Fibroblast of lung (primary cell): ENCODE measurements around the gene FOXM1. TPM values are rescaled to one million over a fixed set of nuclear protein-coding genes. Genes with fewer than 3 reads are reported as not detected.
A peak's percentile ranks its signal among the peaks of the same experiment; 100 is the strongest.

Source experiments
- DNase-seq, 2 donors: peaks; one replicate each; pipeline versions ENCODE4 v3.0.0 to v3.0.0-alpha.2; 2010; ENCODE audit warnings: low read depth in 2 of 2
- H2AFZ ChIP-seq: 2 replicates; pipeline ENCODE4 v1.5.1; 2012; ENCODE audit warnings: low read length, control low read depth, inconsistent platforms
- H3K27ac ChIP-seq: 2 replicates; pipeline ENCODE4 v1.5.1; 2011; ENCODE audit warnings: low read length, control low read depth; ENCODE audit not compliant: insufficient read depth
- H3K27me3 ChIP-seq: 2 replicates; pipeline ENCODE4 v1.5.1; 2011; ENCODE audit warnings: mild to moderate bottlenecking, low read length; ENCODE audit not compliant: control insufficient read depth, insufficient read depth
- H3K36me3 ChIP-seq: 2 replicates; pipeline ENCODE4 v1.5.1; 2011; ENCODE audit warnings: low read length; ENCODE audit not compliant: control insufficient read depth, insufficient read depth
- H3K4me1 ChIP-seq: 2 replicates; pipeline ENCODE4 v1.5.1; 2011; ENCODE audit warnings: low read length; ENCODE audit not compliant: control insufficient read depth, insufficient read depth; ENCODE audit errors: extremely low read depth
- H3K4me2 ChIP-seq: 2 replicates; pipeline ENCODE4 v1.5.1; 2011; ENCODE audit warnings: low read length, control low read depth; ENCODE audit not compliant: insufficient read depth; ENCODE audit errors: extremely low read depth
- H3K4me3 ChIP-seq, 4 experiments: fragments of 200-600 bp in 1 of 4; sonication (generic) in 1 of 4; replicated peaks in 1 of 4; 2 replicates each; pipeline ENCODE4 v1.5.1; 2011 to 2016; ENCODE audit warnings: low read length in 4 of 4, low read depth in 3 of 4, mild to moderate bottlenecking in 3 of 4, control low read depth in 2 of 4, inconsistent platforms in 1 of 4, mixed read lengths in 1 of 4; ENCODE audit not compliant: insufficient read depth in 1 of 4; ENCODE audit errors: control extremely low read depth in 1 of 4
- H3K79me2 ChIP-seq: 2 replicates; pipeline ENCODE4 v1.5.1; 2012; ENCODE audit warnings: mild to moderate bottlenecking, low read length, inconsistent platforms; ENCODE audit not compliant: control insufficient read depth, insufficient read depth
- H3K9ac ChIP-seq: 2 replicates; pipeline ENCODE4 v1.5.1; 2011; ENCODE audit warnings: mild to moderate bottlenecking, low read length, control low read depth; ENCODE audit not compliant: insufficient read depth
- H3K9me3 ChIP-seq: 2 replicates; pipeline ENCODE4 v1.5.1; 2012; ENCODE audit warnings: low read depth, low read length; ENCODE audit not compliant: control insufficient read depth, insufficient read depth
- H4K20me1 ChIP-seq: 2 replicates; pipeline ENCODE4 v1.5.1; 2011; ENCODE audit warnings: low read length; ENCODE audit not compliant: control insufficient read depth, insufficient read depth; ENCODE audit errors: extremely low read depth
- CTCF ChIP-seq, 2 donors: IDR thresholded peaks in 1 of 2; conservative IDR thresholded peaks in 1 of 2; 1 replicate in 1 of 2; 2 replicates in 1 of 2; pipeline ENCODE4 v1.5.1; 2011 to 2012; ENCODE audit warnings: low read length in 2 of 2, control low read depth in 1 of 2, inconsistent platforms in 1 of 2, low read depth in 1 of 2, mild to moderate bottlenecking in 1 of 2
- EZH2 ChIP-seq: IDR thresholded peaks from 2 replicates; pipeline ENCODE4 v1.5.1; 2012; ENCODE audit warnings: low read length, control low read depth, mild to moderate bottlenecking; ENCODE audit errors: missing control alignments
- polyA minus RNA-seq: library from RNA; depleted of rRNA, polyadenylated mRNA; stranded (reverse); fragments of >200 nt; gene quantifications from 2 replicates; pipeline ENCODE4 v1.2.3, GENCODE V29; 2011; ENCODE audit warnings: low replicate concordance
- polyA plus RNA-seq, 2 donors: library from polyadenylated mRNA; depleted of rRNA in 1 of 2; stranded (reverse) in 1 of 2; unstranded in 1 of 2; fragments of >200 nt; gene quantifications; 2 replicates each; pipeline ENCODE4 v1.2.1, GENCODE V29; 2011 to 2012; ENCODE audit warnings: missing spikeins in 1 of 2
- total RNA-seq: library from RNA; depleted of rRNA; stranded (reverse); fragments of >200 nt; gene quantifications from 2 replicates; pipeline ENCODE4 v1.2.1, GENCODE V29; 2014

The FOXM1 gene
- total RNA-seq (1.3 and 7.3 TPM in 2 replicates), polyA plus RNA-seq (14.6 and 71.3 TPM in 2 replicates), polyA minus RNA-seq (39.8 and 156 TPM in 2 replicates)
- 18.3 and 69.2 TPM in 2 replicates for polyA plus RNA-seq (2012)

- Histone ChIP-seq H3K4me1 (peaks cover 6% of the 10 kb centered on the region), H3K9me3 (no peaks in the 10 kb centered on the region), H4K20me1 (no peaks in the 10 kb centered on the region), H3K36me3 (no peaks in the 10 kb centered on the region), H3K4me2 (peak within 1 kb of the TSS; percentile 99), H3K27me3 (no peaks in the 10 kb centered on the region), H3K27ac (peak within 1 kb of the TSS; percentile 98), H3K4me3 (peak within 1 kb of the TSS; percentile 76 to 95 (median 90)), H3K79me2 (peaks cover 58% of the 10 kb centered on the region), H3K9ac (peak within 1 kb of the TSS; percentile 95), H2AFZ (peak within 1 kb of the TSS; percentile 92)
- no peak for TF ChIP-seq CTCF (conservative IDR thresholded peaks at IDR 0.05 in 1 of 2, IDR thresholded peaks at IDR 0.05 in 1 of 2; ENCODE audit: low read depth in 1 of 2, low read length in 2 of 2)
- no peak for TF ChIP-seq EZH2
- peak; percentile 79 to 88 for DNase-seq
These were observed at the start of gene FOXM1, which contains the start of gene RHNO1 for GRCh38 chr12:2877047-2877952. Gene FOXM1 (minus strand): TSS chr12:2877174. CDS start chr12:2874478, 2,696 bp downstream. Gene RHNO1 (plus strand): TSS chr12:2877223. CDS start chr12:2885367, 8,144 bp downstream.

GRCh38 chr12:2925322-2925995 is 48.5 kb upstream of the FOXM1 start:
- Histone ChIP-seq H3K4me1 (peaks cover 4% of the 10 kb centered on the region), H3K27ac (no peak overlapping the region), H3K4me3 (no peak overlapping the region), H3K9me3 (no peaks in the 10 kb centered on the region), H3K27me3 (no peaks in the 10 kb centered on the region), H3K79me2 (no peaks in the 10 kb centered on the region), H3K9ac (no peak overlapping the region), H3K4me2 (peak overlapping the region; percentile 46), H3K36me3 (peaks cover 3% of the 10 kb centered on the region), H2AFZ (no peak overlapping the region), H4K20me1 (no peaks in the 10 kb centered on the region)
- no peak for TF ChIP-seq EZH2
- TF ChIP-seq CTCF (conservative IDR thresholded peaks at IDR 0.05 in 1 of 2, IDR thresholded peaks at IDR 0.05 in 1 of 2; ENCODE audit: low read depth in 1 of 2, low read length in 2 of 2): no peak
- DNase-seq: peak in 1 of 2 donors; percentile 7

- H3K9ac ChIP-seq: no peak overlapping the region
- H3K36me3 ChIP-seq: peaks cover 5% of the 10 kb centered on the region
- H3K4me3 ChIP-seq: no peak overlapping the region
- peak; percentile 55 to 70 for DNase-seq
- H3K4me1 ChIP-seq: peaks cover 4% of the 10 kb centered on the region
- H4K20me1 ChIP-seq: no peaks in the 10 kb centered on the region
- no peak for TF ChIP-seq CTCF (conservative IDR thresholded peaks at IDR 0.05 in 1 of 2, IDR thresholded peaks at IDR 0.05 in 1 of 2; ENCODE audit: low read depth in 1 of 2, low read length in 2 of 2)
- no peaks in the 10 kb centered on the region for H3K79me2 ChIP-seq
- H3K27ac ChIP-seq: no peak overlapping the region
- H3K9me3 ChIP-seq: no peaks in the 10 kb centered on the region
- no peak overlapping the region for H3K4me2 ChIP-seq
- no peaks in the 10 kb centered on the region for H3K27me3 ChIP-seq
- H2AFZ ChIP-seq: no peak overlapping the region
These were observed 47.0 kb upstream of the FOXM1 start for GRCh38 chr12:2924019-2924418.
